ENCODE data around the gene PTPN11.
"Not testable (repeated sequence)": the region's sequence is repeated elsewhere in the genome, so short reads cannot be mapped to it uniquely, and the experiment has no call there.

Gene PTPN11

DNA sequence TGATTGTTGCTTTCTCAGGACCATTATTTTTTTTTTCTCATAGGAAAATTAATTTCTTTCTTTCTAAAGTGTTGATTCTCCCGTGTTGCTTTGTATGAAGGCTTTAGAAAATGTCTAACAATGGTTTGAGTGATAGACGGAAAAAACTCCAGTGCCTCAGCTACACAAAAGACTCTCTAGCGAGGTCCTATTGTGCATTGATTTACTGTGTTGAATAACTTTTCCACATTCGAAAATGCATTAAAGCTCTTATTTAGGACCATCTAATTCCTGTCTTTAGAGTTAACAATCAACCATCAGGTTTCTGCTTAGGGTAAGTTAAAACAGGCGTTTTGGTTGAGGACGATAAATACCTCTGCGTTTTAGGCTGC is 99.6 kb downstream of the PTPN11 start:
- no peak for DNase-seq

DNA sequence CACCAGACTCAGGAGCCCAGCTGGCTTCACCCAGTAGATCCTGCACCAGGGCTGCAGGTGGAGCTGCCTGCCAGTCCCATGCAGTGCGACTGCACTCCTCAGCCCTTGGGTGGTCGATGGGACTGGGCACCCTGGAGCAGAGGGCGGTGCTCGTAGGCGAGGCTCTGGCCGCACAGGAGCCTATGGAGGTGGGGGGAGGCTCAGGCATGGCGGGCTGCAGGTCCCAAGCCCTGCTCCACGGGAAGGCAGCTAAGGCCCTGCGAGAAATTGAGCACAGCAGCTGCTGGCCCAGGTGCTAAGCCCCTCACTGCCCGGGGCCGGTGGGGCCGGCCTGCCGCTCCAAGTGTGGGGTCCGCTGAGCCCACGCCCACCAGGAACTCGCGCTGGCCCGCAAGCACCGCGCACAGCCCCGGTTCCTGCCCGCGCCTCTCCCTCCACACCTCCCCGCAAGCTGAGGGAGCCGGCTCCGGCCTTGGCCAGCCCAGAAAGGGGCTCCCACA is 101.1 kb downstream of the PTPN11 start:
- DNase-seq = not testable (repeated sequence)

DNA sequence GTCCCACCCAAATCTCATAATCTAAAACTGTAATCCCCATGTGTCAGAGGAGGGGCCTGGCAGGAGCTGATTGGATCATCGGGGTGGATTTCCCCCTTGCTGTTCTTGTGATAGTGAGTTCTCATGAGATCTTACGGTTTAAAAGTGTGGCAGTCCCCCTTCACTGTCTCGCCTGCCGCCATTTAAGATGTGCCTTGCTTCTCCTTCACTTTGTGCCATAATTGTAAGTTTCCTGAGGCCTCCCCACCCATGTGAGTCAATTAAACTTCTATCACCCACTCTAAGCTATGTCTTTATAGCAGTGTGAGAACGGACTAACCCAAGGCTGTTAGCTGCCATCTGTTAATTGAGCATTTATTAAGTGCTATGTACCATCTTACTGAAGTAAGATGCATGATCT is 105.1 kb downstream of the PTPN11 start:
- no peak for DNase-seq

DNA sequence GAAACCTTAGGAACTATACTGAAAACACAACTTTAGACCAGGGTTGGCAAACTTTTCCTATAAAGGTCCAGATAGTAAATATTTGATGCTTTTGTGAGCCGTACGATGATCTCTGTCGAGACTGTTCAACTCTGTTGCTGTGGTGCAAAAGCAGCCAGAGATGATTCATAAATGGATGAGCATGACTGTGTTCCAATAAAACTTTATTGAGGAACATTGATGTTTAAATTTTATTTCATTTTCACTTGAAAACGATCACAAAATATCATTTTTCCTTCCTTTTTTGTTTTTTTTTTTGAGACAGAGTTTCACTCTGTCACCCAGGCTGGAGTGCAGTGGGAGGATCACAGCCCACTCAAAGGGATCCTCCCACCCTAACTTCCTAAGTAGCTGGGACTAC is 105.5 kb downstream of the PTPN11 start:
- no peak for DNase-seq

DNA sequence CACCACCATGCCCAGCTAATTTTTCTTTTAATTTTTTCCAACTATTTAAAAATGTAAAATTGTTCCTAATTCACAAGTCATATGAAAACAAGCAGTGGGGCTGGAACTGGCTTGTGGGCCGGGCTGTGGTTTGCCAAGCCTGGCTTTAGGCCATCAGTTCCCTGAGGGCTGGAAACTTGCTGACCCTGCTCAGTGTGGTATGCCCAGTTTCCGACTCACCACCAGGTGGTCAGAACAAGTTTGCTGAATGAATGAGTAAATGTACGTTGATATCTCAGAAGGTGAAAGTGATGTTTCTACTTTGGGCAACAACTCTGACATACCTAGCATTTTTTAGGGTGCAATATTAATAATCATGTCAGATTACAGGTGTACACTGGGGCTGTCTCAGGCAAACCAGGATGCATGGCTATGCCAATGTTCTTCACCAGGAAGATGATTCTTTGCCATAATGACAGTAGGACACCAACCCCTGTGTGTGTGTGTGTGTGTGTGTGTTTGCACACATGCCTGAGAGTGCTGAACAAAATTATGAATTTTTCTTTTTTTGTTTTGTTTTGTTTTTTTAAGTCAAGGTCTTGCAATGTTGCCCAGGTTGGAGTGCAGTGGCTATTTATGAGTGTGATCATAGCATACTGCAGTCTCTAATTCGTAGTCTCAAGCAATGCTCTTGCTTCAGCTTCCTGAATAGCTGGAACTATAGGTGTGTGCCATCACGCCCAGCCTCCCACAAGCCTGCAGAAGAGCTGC is 106.1 kb downstream of the PTPN11 start:
- no peak for DNase-seq

DNA sequence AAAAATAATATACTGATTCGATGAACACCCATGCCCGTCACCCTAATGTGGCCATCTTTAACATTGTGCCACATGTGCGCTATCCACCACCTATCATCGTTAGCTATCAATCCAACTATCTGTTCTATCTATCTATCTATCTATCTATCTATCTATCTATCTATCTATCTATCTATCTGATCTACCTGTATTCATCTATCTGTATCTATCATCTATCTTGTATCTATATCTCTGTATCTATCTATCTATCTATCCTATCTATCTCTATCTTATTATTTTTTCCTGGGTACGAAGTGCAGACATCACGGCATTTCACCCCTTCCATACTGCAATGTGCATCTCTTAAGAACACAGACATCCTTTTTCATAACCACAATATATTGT is 106.7 kb downstream of the PTPN11 start:
- no peak for DNase-seq

DNA sequence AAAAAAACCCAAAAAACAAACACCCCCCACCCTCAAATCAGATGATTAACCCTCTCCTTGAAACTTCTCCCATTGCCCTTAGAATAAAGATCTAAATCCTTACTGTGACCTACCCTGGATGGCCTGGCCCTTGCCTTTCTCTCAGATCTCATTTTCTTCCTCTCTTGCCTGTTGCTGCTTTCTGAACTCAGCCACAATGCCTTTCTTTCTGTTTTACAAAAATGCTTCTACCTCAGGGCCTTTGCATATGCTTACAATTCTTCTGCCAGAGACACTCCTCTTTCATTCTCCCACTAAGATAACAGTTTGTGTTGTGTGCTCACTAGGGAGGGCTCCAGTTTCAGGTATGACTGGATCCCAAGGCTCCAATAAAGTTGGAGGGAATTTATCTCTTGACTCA is 108.3 kb downstream of the PTPN11 start:
- no peak for DNase-seq

DNA sequence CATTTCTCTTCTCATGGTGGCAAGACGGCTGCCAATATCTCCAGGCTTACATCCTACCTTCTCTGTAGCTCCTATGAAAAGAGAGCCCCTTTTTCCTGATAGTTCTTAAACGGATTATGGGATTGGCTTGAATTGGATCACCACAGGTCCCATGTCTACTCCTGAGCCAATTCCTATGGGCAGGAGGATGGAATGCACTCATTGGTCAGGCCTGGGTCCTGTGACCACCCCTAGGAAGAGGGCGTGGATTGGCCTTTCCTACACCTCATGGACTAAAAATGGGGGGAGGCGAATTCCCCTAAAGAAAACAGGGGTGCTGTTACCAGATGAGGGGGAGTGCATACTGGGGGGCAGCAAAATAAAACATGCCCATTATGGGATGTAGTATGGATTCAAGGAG is 108.8 kb downstream of the PTPN11 start:
- DNase-seq = no peak

DNA sequence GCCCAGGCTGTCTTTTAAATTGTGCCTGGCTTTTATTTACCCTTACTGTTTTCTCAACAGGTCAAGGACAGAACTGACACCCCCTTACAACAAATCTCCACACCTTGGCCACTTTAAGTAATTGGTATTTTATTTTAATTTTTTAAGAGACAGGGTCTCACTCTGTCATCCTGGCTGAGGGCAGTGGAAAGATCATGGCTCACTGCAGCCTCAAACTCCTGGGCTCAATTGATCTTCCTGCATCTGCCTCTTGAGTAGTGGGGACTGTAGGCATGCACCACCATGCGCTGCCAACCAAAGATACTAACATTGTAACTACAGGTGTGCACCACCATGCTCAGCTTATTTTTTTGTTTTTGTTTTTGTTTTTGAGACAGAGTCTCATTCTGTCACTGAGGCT is 109.8 kb downstream of the PTPN11 start:
- DNase-seq = no peak

DNA sequence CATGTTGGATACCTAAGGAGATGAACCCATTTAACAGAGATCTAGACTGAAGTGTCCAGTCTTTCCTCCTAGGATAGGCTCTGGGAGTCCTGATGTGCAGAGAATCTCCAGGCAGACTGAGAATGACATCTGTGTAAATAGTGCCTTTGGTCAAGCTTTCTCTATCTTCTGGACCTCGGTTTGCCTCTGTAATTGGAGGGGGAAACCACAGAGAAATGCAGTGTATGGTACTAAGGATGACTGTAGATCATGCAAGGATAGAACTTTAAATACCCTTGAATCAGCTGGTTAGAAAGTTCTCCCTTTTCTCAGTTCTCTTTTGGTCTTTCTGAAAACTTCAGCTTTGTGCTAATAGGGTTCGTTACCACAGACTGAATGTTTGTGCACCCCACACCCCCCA is 112.2 kb downstream of the PTPN11 start:
- no peak for DNase-seq

DNA sequence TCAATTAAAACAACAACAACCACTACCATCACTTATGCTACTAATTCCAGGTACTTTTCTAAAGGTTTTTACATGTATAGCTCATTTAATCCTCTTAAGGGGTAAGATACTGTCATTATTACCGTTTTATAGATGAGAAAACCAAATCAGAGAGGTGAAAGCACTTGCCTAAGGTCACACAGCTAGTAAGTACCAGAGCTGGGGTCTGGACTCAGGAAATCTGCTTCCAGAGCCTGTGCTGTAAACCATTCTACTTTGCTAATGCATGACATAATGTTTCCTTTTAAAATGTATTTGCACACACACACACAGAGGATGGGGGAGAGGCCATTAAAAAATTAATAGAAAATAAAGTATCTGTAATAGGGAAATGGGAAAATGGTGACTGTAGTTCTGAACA is 113.4 kb downstream of the PTPN11 start:
- DNase-seq = no peak

DNA sequence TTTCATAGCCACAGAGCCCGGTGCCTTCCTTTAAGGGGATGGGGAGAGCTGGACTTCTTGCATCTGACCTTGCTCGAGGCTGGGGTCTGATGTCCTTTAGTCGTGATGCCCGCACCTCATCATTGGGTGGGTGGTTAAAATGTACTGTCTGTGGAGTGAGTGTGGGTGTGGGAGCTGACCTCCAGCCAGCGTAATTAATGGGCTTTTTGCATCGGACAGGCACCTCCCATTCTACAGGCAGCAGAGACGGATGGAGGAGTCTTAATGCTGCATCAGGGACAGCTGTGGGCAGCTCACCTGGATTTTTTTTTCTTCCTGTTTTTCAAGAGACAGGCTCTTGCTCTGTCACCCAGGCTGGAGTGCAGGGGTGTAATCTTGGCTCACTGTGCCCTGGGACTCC is 114.8 kb downstream of the PTPN11 start:
- DNase-seq = no peak

DNA sequence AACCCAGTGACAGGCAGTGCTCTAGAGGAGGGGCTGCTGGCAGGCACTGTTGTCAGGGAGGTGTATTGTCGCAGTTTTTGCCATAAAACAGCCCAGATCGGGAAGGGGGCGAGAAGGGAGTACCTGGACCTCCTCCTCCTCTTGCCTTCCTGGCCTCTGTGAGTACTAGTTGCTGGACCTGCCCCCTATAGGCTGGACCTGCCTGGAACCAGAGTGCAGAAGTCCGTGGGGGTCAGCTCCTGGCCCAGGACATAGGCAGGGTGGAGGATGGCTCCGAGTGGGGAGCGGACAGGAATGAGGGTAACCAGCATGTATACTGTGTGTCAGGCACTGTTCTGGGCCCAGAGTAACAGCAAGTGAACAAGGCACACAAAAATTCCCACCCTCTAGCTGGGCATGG is 116.3 kb downstream of the PTPN11 start:
- DNase-seq = no peak

DNA sequence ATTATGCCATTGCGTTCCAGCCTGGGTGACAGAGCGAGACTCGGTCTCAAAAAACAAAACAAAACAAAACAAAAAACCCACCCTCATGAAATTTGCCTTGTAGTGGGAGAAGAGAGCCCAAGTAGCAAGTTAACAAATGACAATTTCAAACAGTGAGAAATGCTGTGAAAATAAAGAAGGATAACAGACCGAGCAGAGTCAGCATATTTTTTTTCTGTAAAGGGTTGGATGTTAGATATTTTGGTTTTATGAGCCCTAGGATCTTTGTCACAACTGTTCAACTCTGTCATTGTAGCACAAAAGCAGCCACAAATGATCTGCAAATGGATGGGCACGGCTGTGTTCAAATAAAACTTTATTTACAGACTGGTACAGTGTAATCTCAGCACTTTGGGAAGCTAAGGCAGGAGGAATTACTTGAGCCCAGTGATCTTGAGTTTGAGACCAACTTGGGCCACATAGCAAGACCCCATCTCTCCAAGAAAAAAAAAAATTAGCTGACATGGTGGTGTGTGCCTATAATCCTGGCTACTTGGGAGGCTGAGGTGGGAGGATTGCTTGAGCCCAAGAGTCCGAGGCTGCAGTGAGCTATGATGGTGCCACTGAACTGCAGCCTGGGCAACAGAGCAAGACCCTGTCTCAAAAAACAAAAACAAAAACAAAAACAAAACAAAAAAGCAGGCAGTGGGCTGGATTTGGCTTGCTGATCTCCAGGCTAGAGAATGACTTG is 117.1 kb downstream of the PTPN11 start:
- DNase-seq = no peak

DNA sequence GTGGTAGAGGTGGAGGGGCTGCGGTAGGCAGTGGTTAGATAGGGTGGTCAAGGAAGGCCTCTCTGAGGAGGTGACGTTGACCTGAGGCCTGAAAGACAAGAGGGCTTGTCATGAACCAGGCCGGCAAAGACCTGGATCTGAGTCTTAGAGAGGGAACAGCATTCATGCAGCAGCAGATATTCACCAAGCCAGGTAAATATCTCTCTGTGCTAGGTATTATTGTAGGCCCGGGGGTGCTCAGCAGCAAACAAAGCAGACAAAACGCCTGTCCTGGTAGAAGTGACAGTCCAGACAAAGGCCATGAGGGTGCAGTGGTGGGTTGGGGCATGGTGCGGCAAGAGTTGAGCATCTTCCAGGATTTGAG is 117.6 kb downstream of the PTPN11 start:
- no peak for DNase-seq

DNA sequence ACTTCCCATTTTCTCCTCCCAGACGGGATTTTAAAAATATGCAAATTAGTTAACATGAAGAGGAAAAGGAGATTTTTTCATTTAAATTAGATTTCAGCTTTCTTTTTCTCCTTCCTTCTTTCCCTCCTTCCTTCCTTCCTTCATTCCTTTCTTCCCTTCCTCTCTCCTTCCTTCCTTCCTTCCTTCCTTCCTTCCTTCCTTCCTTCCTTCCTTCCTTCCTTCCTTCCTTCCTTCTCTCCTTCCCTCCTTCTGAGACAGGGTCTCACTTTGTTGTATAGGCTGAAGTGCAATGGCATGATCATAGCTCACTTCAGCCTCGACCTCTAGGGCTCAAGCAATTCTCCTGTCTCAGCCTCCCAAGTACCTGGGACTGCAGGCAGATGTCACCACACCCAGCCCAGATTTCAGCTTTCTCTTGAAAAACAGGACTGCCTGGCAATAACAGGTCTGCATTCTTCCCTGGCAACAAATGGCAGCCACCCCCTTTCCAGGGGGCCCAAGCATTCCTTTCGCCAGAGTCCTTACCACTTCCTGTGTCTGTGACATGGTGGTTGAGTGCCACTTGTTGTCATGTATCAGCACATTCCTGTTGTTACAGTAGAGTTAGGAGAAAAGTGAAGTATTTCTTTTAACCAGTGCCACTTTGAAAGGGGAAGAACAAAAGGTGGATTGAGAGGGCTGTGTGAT is 119.1 kb downstream of the PTPN11 start:
- DNase-seq = no peak

DNA sequence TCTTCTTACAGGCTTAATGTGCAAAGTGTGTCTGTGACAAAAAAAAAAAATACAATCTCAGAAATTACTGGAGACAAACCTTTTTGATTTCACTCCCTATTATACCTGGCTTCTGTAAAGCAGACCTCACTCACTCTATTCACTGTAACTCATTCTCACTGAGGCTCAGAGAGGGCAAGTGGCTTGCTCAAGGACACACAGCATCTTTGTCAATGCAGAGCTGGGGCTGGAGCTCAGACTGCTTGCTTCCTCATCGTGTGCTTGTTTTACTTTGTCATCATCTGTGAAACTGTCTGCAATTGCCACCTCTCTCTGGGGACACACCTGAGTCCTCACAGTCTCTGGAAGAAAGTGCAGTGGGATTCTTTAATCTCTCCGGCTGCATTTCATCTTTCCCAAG is 120.0 kb downstream of the PTPN11 start:
- no peak for DNase-seq

DNA sequence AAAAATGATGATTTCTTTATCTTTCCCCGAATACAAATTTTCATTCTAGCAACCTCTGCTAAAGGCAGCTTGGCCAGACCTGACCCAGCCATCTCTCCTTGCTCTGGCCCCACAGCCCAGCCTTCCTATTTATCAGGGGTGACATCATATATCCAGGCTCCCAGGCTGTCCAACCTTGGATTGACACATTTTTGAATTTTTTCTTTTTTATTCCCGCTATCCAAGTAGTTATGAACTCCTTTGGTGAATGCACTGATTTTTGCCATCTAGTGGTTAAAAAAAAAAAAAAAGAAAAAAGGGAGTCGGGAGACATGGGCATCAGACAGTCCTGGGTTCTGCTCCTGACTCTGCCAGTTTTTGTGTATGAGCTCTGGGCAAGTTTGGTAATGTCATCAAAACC is 120.5 kb downstream of the PTPN11 start:
- DNase-seq = no peak

DNA sequence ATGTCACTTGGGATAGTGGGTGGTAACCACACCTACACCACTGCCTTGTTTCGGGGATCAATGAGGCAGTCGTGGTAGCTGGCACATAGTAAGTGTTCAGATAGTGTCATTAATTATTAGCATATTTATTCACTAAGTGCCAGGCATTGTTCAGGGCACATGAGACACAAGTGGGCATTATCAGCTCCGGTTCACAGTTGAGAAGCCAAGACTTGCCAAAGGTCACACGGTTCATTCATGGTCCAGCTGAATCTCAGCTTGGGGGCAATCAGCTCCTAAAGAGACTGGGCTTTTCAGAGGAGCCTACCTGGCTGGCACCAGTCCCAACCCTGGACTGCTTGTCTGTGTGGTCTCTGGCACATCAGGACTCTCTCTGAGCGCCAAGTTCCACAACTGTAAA is 121.3 kb downstream of the PTPN11 start:
- DNase-seq = no peak

DNA sequence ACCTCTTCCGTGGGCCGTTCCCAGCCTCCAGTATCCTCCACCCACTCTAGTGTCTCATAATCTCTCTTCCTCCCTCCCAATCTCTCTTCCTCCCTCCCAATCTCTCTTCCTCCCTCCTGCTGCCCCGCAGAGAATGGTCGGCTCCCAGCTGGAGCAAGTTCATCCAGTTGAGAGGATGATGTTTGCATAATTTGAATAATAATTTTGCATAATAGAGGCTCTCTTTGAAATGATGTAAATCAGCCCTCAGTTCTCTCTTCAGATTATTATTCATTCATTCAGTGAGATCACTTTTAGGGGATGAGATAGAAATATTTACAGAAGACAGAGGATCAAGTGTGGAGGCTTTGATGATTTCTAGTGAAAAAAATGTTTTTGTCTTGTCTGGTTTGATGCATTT is 125.0 kb downstream of the PTPN11 start:
- DNase-seq = no peak

DNA sequence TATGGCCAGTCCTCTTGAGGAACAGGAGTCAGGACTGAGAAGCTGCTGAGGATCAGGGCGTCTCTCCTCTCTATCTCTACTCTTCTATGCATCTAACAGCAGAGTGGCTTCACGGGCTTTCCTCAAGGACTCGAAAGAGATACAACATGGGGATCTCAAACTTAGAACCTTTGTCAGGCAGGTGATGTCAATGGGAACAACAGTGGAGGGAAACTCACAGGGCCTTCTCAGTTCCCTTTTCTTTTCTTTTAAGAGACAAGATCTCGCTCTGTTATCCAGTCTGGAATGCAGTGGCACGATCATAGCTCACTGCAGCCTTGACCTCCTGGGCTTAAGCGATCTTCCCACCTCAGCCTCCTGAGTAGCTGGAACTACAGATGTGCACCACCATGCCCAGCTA is 127.6 kb downstream of the PTPN11 start:
- DNase-seq = no peak

DNA sequence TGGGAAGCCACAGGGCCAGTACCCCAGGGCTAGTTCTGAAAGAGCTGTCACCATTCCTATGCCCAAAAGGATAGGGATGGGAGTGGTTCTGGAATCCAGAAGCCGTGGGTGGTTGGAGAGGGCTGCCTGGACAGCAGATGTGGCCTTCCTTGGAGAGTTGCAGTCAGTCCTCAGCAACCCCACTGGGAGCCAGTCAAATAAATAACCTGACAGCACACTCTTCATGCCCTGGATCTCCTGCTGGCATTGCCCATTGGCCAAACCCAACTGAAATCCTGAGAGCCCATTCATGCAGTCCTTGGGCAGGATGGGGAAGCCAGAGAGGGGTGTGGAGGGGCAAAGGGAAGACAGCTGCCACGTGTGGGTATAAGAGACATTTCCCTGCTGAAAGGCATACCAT is 128.2 kb downstream of the PTPN11 start:
- no peak for DNase-seq

DNA sequence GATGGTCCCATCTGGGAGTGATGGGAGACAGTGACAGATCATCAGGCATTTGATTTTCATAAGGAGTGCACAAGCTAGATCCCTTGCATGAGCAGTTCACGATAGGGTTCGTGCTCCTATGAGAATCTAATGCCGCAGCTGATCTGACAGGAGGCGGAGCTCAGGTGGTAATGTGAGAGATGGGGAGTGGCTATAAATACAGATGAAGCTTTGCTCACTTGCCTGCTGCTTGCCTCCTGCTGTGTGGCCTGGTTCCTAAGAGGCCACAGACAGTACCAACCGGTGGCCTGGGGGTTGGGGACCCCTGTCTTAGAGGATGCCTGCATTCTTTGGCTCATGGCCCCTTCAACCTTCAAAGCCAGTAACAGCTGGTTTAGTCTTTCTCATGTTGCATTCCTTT is 130.3 kb downstream of the PTPN11 start:
- no peak for DNase-seq

DNA sequence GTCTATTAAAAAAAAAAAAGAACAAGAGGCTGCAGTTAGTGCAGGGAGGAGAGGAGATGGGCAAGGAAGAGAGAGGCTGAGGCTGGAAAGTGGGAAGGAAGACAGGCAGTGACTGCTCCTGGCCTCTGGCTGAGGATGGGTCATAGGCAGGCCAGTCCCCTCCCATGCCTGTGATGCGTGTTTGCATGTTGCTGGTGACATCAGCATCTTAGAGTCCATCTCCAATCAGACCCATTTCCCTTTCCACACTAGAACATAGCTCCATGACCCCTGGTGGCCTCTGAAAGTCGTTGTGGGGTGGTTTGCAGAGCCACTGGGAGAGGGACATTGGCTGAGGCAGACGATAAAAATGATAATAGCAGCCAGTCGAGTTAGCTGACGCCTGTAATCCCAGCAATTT is 132.9 kb downstream of the PTPN11 start:
- no peak for DNase-seq

Data from activated CD4-positive, CD25-positive, alpha-beta regulatory T cell treated with anti-CD3 and anti-CD28 coated beads, Interleukin-2, amount 50 U/mL, for 72 hours (primary cell).